ENCODE data around the gene AGPAT2. TPM values are rescaled to one million over a fixed set of nuclear protein-coding genes. Genes with fewer than 3 reads are reported as not detected.

Gene AGPAT2
- total and polyA plus RNA-seq, 2 of the 4 experiments (the other 2 are of a cell fraction): 16.1 to 39.5 TPM

DNA sequence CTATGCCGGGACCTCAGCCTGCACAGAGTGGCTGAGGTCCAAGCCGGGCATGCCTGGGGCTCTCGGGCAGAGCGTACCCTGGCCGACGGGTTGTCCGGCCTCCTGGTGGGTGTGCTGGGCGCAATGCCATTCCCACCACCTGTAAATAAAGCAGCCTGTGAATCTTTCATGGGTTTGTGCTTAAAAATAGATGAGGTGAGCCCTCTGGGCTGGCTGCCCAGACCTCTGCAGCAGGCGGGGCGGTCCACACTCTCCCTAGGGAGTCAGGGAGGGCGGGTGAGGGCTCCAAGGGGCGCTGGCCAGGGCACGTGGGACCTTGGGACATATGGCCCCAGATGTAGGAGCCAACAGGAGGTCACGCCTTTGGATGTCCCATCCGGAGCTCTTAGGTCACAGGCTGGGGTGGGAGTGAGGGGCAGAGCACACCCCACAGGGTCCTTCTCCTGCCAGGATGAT lies 3.6 kb upstream of the AGPAT2 start:
- Histone ChIP-seq H4K20me1 (ENCODE audit: insufficient read depth, low read length) (no peaks in the 10 kb centered on the region), H3K56ac (ENCODE audit: extremely low read depth, insufficient read depth, low read length) (no peak overlapping the region), H3K27ac (ENCODE audit: insufficient read depth, low read length) (no peak overlapping the region), H2BK20ac (ENCODE audit: low read depth, low read length) (no peak overlapping the region), H4K91ac (ENCODE audit: insufficient read depth, low read depth, low read length) (no peak overlapping the region), H3K14ac (replicated peaks; ENCODE audit: low read depth, low read length) (no peak overlapping the region), H2AK9ac (replicated peaks; ENCODE audit: low read depth, low read length, poor library complexity) (no peak overlapping the region), H3K4ac (ENCODE audit: low read depth, low read length) (no peak overlapping the region), H3K9ac (ENCODE audit: low read depth, low read length) (no peak overlapping the region), H2BK5ac (ENCODE audit: low read depth, low read length, poor library complexity, severe bottlenecking) (no peak overlapping the region), H3K9me1 (ENCODE audit: insufficient read depth, low read length) (no peaks in the 10 kb centered on the region), H3K23ac (ENCODE audit: low read depth, low read length) (no peak overlapping the region), H3K18ac (ENCODE audit: low read depth, low read length) (no peak overlapping the region), H3K9me3 (ENCODE audit: control insufficient read depth, insufficient read depth, low read length) (no peaks in the 10 kb centered on the region), H4K5ac (ENCODE audit: low read depth, low read length) (no peak overlapping the region), H2BK120ac (ENCODE audit: low read depth, low read length) (no peak overlapping the region), H2AK5ac (ENCODE audit: low read depth, low read length) (no peak overlapping the region), H2AFZ (replicated peaks; ENCODE audit: low read length, poor library complexity) (no peak overlapping the region), H3K4me1 (ENCODE audit: control insufficient read depth, insufficient read depth, low read length) (peaks cover 3% of the 10 kb centered on the region), H3K27me3 (ENCODE audit: control insufficient read depth, insufficient read depth, low read length) (peaks cover 4% of the 10 kb centered on the region; the same call in 1 of the 2 replicates), H3K4me3 (ENCODE audit: insufficient read depth, low read depth, low read length) (no peak overlapping the region), H3K36me3 (ENCODE audit: control insufficient read depth, insufficient read depth, low read length) (no peaks in the 10 kb centered on the region), H2BK15ac (ENCODE audit: low read depth, low read length) (no peak overlapping the region), H3K79me1 (ENCODE audit: low read depth in 1 of 2, low read length in 2 of 2) (peaks cover 1 to 4% of the 10 kb centered on the region in 2 experiments; a peak in 2 of 4 replicates), H3K4me2 (ENCODE audit: low read depth, low read length) (no peak overlapping the region), H4K8ac (ENCODE audit: low read depth in 2 of 2, low read length in 2 of 2) (no peak overlapping the region)
- CTCF ChIA-PET: no interaction called here
- POLR2A ChIA-PET (ENCODE audit: unreplicated experiment): no interaction called here
- no TSS peak for BruUV-seq (replicated peaks)
- intact Hi-C loops (cut with micrococcal nuclease) (no loop called here), in situ Hi-C loops (cut with MboI; ENCODE audit: low sequenced_read_pairs) (no loop called here), dilution Hi-C loops (cut with HindIII; ENCODE audit: low sequenced_read_pairs, unreplicated experiment) (no loop called here)
- TF ChIP-seq POLR2A (IDR thresholded peaks at IDR 0.05; ENCODE audit: low read depth, low read length) (no peak), RCOR1 (IDR thresholded peaks at IDR 0.05; ENCODE audit: insufficient replicate concordance, low read length) (no peak), NFE2L2 (IDR thresholded peaks at IDR 0.05; ENCODE audit: low read depth, low read length) (no peak), MXI1 (IDR thresholded peaks at IDR 0.05; ENCODE audit: borderline replicate concordance, low read depth, low read length) (no peak), MAZ (IDR thresholded peaks at IDR 0.05; ENCODE audit: borderline replicate concordance, low read depth, low read length) (no peak), CHD1 (IDR thresholded peaks at IDR 0.05; ENCODE audit: low read depth, low read length) (no peak), BHLHE40 (IDR thresholded peaks at IDR 0.05; ENCODE audit: low read depth, low read length) (no peak), SMC3 (IDR thresholded peaks at IDR 0.05; ENCODE audit: low read depth, low read length) (no peak), CEBPB (IDR thresholded peaks at IDR 0.05; ENCODE audit: low read depth, low read length) (no peak), RAD21 (IDR thresholded peaks at IDR 0.05; ENCODE audit: low read length) (no peak)
- TF ChIP-seq, protein P1, sequence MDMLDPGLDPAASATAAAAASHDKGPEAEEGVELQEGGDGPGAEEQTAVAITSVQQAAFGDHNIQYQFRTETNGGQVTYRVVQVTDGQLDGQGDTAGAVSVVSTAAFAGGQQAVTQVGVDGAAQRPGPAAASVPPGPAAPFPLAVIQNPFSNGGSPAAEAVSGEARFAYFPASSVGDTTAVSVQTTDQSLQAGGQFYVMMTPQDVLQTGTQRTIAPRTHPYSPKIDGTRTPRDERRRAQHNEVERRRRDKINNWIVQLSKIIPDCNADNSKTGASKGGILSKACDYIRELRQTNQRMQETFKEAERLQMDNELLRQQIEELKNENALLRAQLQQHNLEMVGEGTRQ (IDR thresholded peaks at IDR 0.05; ENCODE audit: low read depth, low read length): no peak
- TF ChIP-seq, protein P2, sequence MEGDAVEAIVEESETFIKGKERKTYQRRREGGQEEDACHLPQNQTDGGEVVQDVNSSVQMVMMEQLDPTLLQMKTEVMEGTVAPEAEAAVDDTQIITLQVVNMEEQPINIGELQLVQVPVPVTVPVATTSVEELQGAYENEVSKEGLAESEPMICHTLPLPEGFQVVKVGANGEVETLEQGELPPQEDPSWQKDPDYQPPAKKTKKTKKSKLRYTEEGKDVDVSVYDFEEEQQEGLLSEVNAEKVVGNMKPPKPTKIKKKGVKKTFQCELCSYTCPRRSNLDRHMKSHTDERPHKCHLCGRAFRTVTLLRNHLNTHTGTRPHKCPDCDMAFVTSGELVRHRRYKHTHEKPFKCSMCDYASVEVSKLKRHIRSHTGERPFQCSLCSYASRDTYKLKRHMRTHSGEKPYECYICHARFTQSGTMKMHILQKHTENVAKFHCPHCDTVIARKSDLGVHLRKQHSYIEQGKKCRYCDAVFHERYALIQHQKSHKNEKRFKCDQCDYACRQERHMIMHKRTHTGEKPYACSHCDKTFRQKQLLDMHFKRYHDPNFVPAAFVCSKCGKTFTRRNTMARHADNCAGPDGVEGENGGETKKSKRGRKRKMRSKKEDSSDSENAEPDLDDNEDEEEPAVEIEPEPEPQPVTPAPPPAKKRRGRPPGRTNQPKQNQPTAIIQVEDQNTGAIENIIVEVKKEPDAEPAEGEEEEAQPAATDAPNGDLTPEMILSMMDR (conservative IDR thresholded peaks at IDR 0.05; ENCODE audit: low read depth, low read length): no peak
- TF ChIP-seq, protein P3, sequence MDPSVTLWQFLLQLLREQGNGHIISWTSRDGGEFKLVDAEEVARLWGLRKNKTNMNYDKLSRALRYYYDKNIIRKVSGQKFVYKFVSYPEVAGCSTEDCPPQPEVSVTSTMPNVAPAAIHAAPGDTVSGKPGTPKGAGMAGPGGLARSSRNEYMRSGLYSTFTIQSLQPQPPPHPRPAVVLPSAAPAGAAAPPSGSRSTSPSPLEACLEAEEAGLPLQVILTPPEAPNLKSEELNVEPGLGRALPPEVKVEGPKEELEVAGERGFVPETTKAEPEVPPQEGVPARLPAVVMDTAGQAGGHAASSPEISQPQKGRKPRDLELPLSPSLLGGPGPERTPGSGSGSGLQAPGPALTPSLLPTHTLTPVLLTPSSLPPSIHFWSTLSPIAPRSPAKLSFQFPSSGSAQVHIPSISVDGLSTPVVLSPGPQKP (IDR thresholded peaks at IDR 0.05; ENCODE audit: borderline replicate concordance, low read depth, low read length): no peak
- DNase-seq (no peak), ATAC-seq (ENCODE audit: low read depth) (no peak)
- WGBS, 2 experiments (ENCODE audit: extremely low coverage in 2 of 2, insufficient read length in 1 of 2): 80% methylated on average over 1 of the region's 15 CpGs; no CpG with 5 or more reads in 1 of the 2 experiments

Data from IMR-90 (cell line).